Measurements from ENCODE around the gene NFATC2IP.

NFATC2IP gene

GRCh38 chr16:28950648-28951409 is at the start of gene NFATC2IP:
Gene NFATC2IP (plus strand): TSS chr16:28950937. CDS start chr16:28951012, 75 bp downstream.
- H3K4me3 ChIP-seq (ENCODE audit: low read length), result peak within 1 kb of the TSS; percentile 99
- no peak for TF ChIP-seq ZNF274 (IDR thresholded peaks at IDR 0.05; ENCODE audit: low read depth, low read length)

GRCh38 chr16:28901862-28902261 is 48.9 kb upstream of the NFATC2IP start:
- no peak overlapping the region for H3K4me3 ChIP-seq (ENCODE audit: low read length)
- TF ChIP-seq ZNF274 (IDR thresholded peaks at IDR 0.05; ENCODE audit: low read depth, low read length), result no peak

- no peak overlapping the region for H3K4me3 ChIP-seq (ENCODE audit: low read length)
- no peak for TF ChIP-seq ZNF274 (IDR thresholded peaks at IDR 0.05; ENCODE audit: low read depth, low read length)
Measured at GRCh38 chr16:28902909-28903308, 47.8 kb upstream of the NFATC2IP start.

- H3K4me3 ChIP-seq (ENCODE audit: low read length), result no peak overlapping the region
- no peak for TF ChIP-seq ZNF274 (IDR thresholded peaks at IDR 0.05; ENCODE audit: low read depth, low read length)
Measured at GRCh38 chr16:28903344-28904042, 47.2 kb upstream of the NFATC2IP start.

GRCh38 chr16:28904363-28904762 is 46.4 kb upstream of the NFATC2IP start:
- no peak for TF ChIP-seq ZNF274 (IDR thresholded peaks at IDR 0.05; ENCODE audit: low read depth, low read length)
- no peak overlapping the region for H3K4me3 ChIP-seq (ENCODE audit: low read length)

- TF ChIP-seq ZNF274 (IDR thresholded peaks at IDR 0.05; ENCODE audit: low read depth, low read length), result no peak
Measured at GRCh38 chr16:28904828-28905227, 45.9 kb upstream of the NFATC2IP start.

GRCh38 chr16:28905229-28905754 is 45.4 kb upstream of the NFATC2IP start:
- no peak overlapping the region for H3K4me3 ChIP-seq (ENCODE audit: low read length)
- TF ChIP-seq ZNF274 (IDR thresholded peaks at IDR 0.05; ENCODE audit: low read depth, low read length), result no peak

More at GRCh38 chr16:28904828-28905227, 45.9 kb upstream of the NFATC2IP start:
- H3K4me3 ChIP-seq (ENCODE audit: low read length), result no peak overlapping the region

GRCh38 chr16:28905800-28906372 is 44.9 kb upstream of the NFATC2IP start:
- no peak for TF ChIP-seq ZNF274 (IDR thresholded peaks at IDR 0.05; ENCODE audit: low read depth, low read length)
- no peak overlapping the region for H3K4me3 ChIP-seq (ENCODE audit: low read length)

- H3K4me3 ChIP-seq (ENCODE audit: low read length), result no peak overlapping the region
- TF ChIP-seq ZNF274 (IDR thresholded peaks at IDR 0.05; ENCODE audit: low read depth, low read length), result no peak
Measured at GRCh38 chr16:28910086-28911031, 40.4 kb upstream of the NFATC2IP start.

- no peak overlapping the region for H3K4me3 ChIP-seq (ENCODE audit: low read length)
- TF ChIP-seq ZNF274 (IDR thresholded peaks at IDR 0.05; ENCODE audit: low read depth, low read length), result no peak
Measured at GRCh38 chr16:28912558-28912957, 38.2 kb upstream of the NFATC2IP start.

GRCh38 chr16:28913946-28914724 is 36.6 kb upstream of the NFATC2IP start:
- no peak for TF ChIP-seq ZNF274 (IDR thresholded peaks at IDR 0.05; ENCODE audit: low read depth, low read length)
- H3K4me3 ChIP-seq (ENCODE audit: low read length), result no peak overlapping the region

GRCh38 chr16:28915181-28915580 is 35.6 kb upstream of the NFATC2IP start:
- H3K4me3 ChIP-seq (ENCODE audit: low read length), result no peak overlapping the region
- no peak for TF ChIP-seq ZNF274 (IDR thresholded peaks at IDR 0.05; ENCODE audit: low read depth, low read length)

GRCh38 chr16:28917095-28917494 is 33.6 kb upstream of the NFATC2IP start:
- H3K4me3 ChIP-seq (ENCODE audit: low read length), result no peak overlapping the region
- no peak for TF ChIP-seq ZNF274 (IDR thresholded peaks at IDR 0.05; ENCODE audit: low read depth, low read length)

All from GM08714 (cell line).